Measurements from ENCODE around the gene TBCC.

DNA sequence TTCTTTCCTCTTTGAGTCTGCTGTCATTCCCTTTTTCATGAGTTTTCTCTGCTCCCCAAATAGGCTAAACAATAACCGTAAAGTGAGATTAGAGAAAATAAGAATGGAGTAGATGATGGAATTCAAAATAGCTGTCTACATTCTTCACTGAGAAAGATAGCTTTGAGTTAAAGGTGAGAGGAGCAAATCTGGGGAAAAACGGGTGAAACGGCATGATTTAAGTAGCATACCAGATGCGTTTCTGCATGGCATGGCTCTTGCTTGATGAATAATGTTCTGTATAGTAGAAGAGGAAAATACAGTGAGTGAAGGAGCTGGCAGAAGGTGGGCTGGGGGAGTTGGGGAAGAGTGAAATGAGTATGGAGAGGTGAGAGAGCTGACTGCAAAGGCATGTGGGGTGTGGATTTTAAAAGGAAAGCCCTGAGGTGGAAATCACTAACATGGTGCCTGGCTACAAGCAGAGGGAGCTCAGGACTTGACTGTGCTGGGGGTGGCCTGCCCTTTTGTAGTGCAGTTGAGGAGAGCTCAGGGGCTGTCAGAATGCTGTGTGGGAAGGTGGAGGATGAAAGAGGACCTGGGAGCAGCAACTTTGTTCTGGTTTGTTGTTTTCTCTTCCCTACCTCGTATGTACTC lies 44.8 kb upstream of the TBCC start:
- TF ChIP-seq POLR2AphosphoS5 (IDR thresholded peaks at IDR 0.05) (no peak), POLR2A (IDR thresholded peaks at IDR 0.05) (no peak), EP300 (IDR thresholded peaks at IDR 0.05) (no peak)
- TF ChIP-seq, protein P1, sequence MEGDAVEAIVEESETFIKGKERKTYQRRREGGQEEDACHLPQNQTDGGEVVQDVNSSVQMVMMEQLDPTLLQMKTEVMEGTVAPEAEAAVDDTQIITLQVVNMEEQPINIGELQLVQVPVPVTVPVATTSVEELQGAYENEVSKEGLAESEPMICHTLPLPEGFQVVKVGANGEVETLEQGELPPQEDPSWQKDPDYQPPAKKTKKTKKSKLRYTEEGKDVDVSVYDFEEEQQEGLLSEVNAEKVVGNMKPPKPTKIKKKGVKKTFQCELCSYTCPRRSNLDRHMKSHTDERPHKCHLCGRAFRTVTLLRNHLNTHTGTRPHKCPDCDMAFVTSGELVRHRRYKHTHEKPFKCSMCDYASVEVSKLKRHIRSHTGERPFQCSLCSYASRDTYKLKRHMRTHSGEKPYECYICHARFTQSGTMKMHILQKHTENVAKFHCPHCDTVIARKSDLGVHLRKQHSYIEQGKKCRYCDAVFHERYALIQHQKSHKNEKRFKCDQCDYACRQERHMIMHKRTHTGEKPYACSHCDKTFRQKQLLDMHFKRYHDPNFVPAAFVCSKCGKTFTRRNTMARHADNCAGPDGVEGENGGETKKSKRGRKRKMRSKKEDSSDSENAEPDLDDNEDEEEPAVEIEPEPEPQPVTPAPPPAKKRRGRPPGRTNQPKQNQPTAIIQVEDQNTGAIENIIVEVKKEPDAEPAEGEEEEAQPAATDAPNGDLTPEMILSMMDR (IDR thresholded peaks at IDR 0.05), result no peak

Measured in sigmoid colon (tissue), 4 donors.